Endothelial cell of umbilical vein (primary cell): ENCODE measurements around the gene CCBE1.

Source experiments
- EZH2 ChIP-seq: IDR thresholded peaks from 2 replicates; pipeline ENCODE4 v1.6.1; 2012; ENCODE audit warnings: borderline replicate concordance, low read depth, mild to moderate bottlenecking, moderate library complexity, low read length, inconsistent platforms; ENCODE audit not compliant: severe bottlenecking
- GATA2 ChIP-seq: IDR thresholded peaks from 2 replicates; pipeline ENCODE4 v1.7.0; 2011; ENCODE audit warnings: low read depth, mild to moderate bottlenecking, moderate library complexity, mixed read lengths, low read length; ENCODE audit not compliant: insufficient read length, insufficient read depth
- JUN ChIP-seq: IDR thresholded peaks from 2 replicates; pipeline ENCODE4 v1.6.1; 2011; ENCODE audit warnings: borderline replicate concordance, low read depth; ENCODE audit not compliant: insufficient read length, insufficient read depth
- MYC ChIP-seq: IDR thresholded peaks from one replicate; pipeline ENCODE4 v1.6.1; 2011; ENCODE audit warnings: mild to moderate bottlenecking, low read depth, low read length
- POLR2A ChIP-seq: IDR thresholded peaks from 2 replicates; pipeline ENCODE4 v1.6.1; 2012; ENCODE audit warnings: low read depth, mild to moderate bottlenecking, control low read depth, low read length
- TF ChIP-seq, protein P1 (sequence below), 2 donors: IDR thresholded peaks; 1 replicate in 1 of 2; 2 replicates in 1 of 2; pipeline ENCODE4 v1.5.1; 2011; ENCODE audit warnings: low read length in 2 of 2, mild to moderate bottlenecking in 2 of 2, moderate library complexity in 2 of 2, control low read depth in 1 of 2, inconsistent platforms in 1 of 2, low read depth in 1 of 2; ENCODE audit not compliant: insufficient read depth in 1 of 2; ENCODE audit errors: extremely low read depth in 1 of 2

- TF ChIP-seq, protein P1, sequence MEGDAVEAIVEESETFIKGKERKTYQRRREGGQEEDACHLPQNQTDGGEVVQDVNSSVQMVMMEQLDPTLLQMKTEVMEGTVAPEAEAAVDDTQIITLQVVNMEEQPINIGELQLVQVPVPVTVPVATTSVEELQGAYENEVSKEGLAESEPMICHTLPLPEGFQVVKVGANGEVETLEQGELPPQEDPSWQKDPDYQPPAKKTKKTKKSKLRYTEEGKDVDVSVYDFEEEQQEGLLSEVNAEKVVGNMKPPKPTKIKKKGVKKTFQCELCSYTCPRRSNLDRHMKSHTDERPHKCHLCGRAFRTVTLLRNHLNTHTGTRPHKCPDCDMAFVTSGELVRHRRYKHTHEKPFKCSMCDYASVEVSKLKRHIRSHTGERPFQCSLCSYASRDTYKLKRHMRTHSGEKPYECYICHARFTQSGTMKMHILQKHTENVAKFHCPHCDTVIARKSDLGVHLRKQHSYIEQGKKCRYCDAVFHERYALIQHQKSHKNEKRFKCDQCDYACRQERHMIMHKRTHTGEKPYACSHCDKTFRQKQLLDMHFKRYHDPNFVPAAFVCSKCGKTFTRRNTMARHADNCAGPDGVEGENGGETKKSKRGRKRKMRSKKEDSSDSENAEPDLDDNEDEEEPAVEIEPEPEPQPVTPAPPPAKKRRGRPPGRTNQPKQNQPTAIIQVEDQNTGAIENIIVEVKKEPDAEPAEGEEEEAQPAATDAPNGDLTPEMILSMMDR (IDR thresholded peaks at IDR 0.05; ENCODE audit: extremely low read depth in 1 of 2, insufficient read depth in 1 of 2, low read depth in 1 of 2, low read length in 2 of 2), result no peak
- TF ChIP-seq POLR2A, result no peak
- TF ChIP-seq MYC, result no peak
- no peak for TF ChIP-seq GATA2
- no peak for TF ChIP-seq EZH2
- no peak for TF ChIP-seq JUN
Measured at GRCh38 chr18:59606193-59607077, 90.8 kb downstream of the CCBE1 start.
